PC-3 (cell line): ENCODE results near the gene ZNF789. TPM values are rescaled to one million over a fixed set of nuclear protein-coding genes. Genes with fewer than 3 reads are reported as not detected.
A peak's percentile ranks its signal among the peaks of the same experiment; 100 is the strongest.

Experiments used
- ATAC-seq: fragments of 200-7000 bp; cut with Tn5 transposase; 2 replicates; pipeline ENCODE4 v1.9.1; 2020; ENCODE audit warnings: mild to moderate bottlenecking, moderate library complexity
- BruUV-seq: library from RNA; stranded (reverse); fragments of 400-500 nt; replicated peaks from 2 replicates; lab custom pipeline; 2021; lab: Mats Ljungman, UMichigan
- CTCF ChIA-PET: fragments of 300-600 bp; sonication (Branson Sonifier 250); formaldehyde crosslinking; loops from one replicate; lab custom pipeline; 2022; ENCODE audit warnings: antibody characterized with exemption; lab: Charles Lee
- POLR2A ChIA-PET: fragments of 300-600 bp; sonication (Branson Sonifier 250); formaldehyde crosslinking; loops from one replicate; lab custom pipeline; 2022; ENCODE audit warnings: antibody characterized with exemption; ENCODE audit not compliant: unreplicated experiment; lab: Charles Lee
- DNase-seq: peaks from one replicate; pipeline ENCODE4 v3.0.0-alpha.2; 2015
- H2AFZ ChIP-seq: fragments of 300-600 bp; sonication (generic); 2 replicates; pipeline ENCODE4 v1.6.0; 2016; ENCODE audit warnings: antibody characterized with exemption, low read length
- H3F3A ChIP-seq: fragments of 300-600 bp; sonication (generic); one replicate; pipeline ENCODE4 v1.6.0; 2017; ENCODE audit warnings: antibody characterized with exemption, low read length, control low read depth, mild to moderate bottlenecking; ENCODE audit not compliant: unreplicated experiment
- H3K27ac ChIP-seq: fragments of 300-600 bp; sonication (generic); 2 replicates; pipeline ENCODE4 v1.5.1; 2016; ENCODE audit warnings: mild to moderate bottlenecking, low read length
- H3K27me3 ChIP-seq: fragments of 300-600 bp; sonication (generic); 2 replicates; pipeline ENCODE4 v1.6.1; 2016; ENCODE audit warnings: low read length, mixed read lengths
- H3K36me3 ChIP-seq: fragments of 300-600 bp; sonication (generic); 2 replicates; pipeline ENCODE4 v1.6.1; 2016; ENCODE audit warnings: low read depth, mixed run types, low read length, mixed read lengths
- H3K4me1 ChIP-seq: fragments of 300-600 bp; sonication (generic); 2 replicates; pipeline ENCODE4 v1.5.1; 2016; ENCODE audit warnings: low read length; ENCODE audit not compliant: insufficient read depth
- H3K4me2 ChIP-seq: fragments of 300-600 bp; sonication (generic); 2 replicates; pipeline ENCODE4 v1.6.0; 2016; ENCODE audit warnings: low read length
- H3K4me3 ChIP-seq: fragments of 300-600 bp; sonication (generic); 2 replicates; pipeline ENCODE4 v1.5.1; 2016; ENCODE audit warnings: mild to moderate bottlenecking, low read length, mixed read lengths
- H3K79me2 ChIP-seq: fragments of 300-600 bp; sonication (generic); 2 replicates; pipeline ENCODE4 v1.6.1; 2017; ENCODE audit warnings: low read length, mixed read lengths
- H3K9ac ChIP-seq: fragments of 300-600 bp; sonication (generic); 2 replicates; pipeline ENCODE4 v1.6.0; 2016; ENCODE audit warnings: mild to moderate bottlenecking, low read length
- H3K9me2 ChIP-seq: fragments of 300-600 bp; sonication (generic); replicated peaks from 2 replicates; pipeline ENCODE4 v1.6.1; 2016; ENCODE audit warnings: mixed run types, low read length, mixed read lengths
- H3K9me3 ChIP-seq: fragments of 300-600 bp; sonication (generic); 2 replicates; pipeline ENCODE4 v1.6.1; 2016; ENCODE audit warnings: low read length, mixed read lengths
- H4K20me1 ChIP-seq: fragments of 300-600 bp; sonication (generic); 2 replicates; pipeline ENCODE4 v1.6.1; 2016; ENCODE audit warnings: low read length, mixed read lengths
- EZH2 ChIP-seq: fragments of 300-600 bp; sonication (generic); IDR thresholded peaks from one replicate; pipeline ENCODE4 v1.6.1; 2017; ENCODE audit warnings: antibody characterized with exemption, mild to moderate bottlenecking, low read length; ENCODE audit not compliant: unreplicated experiment
- EZH2phosphoT487 ChIP-seq: fragments of 300-600 bp; sonication (generic); IDR thresholded peaks from 2 replicates; pipeline ENCODE4 v1.6.1; 2018; ENCODE audit warnings: mild to moderate bottlenecking, antibody characterized with exemption, low read length, borderline replicate concordance
- intact Hi-C: fragments of 100-400 bp; cut with micrococcal nuclease; formaldehyde crosslinking; loops from 2 replicates; pipeline ENCODE4 v1.9.0; 2023
- total RNA-seq: library from RNA; depleted of rRNA; stranded (reverse); fragments of >200 nt; gene quantifications from 2 replicates; pipeline ENCODE4 v1.2.3, GENCODE V29; 2014
- TF ChIP-seq, protein P1 (sequence below): fragments of 300-600 bp; sonication (generic); conservative IDR thresholded peaks from 2 replicates; pipeline ENCODE4 v1.5.1; 2017; ENCODE audit warnings: antibody characterized with exemption, low read depth, mild to moderate bottlenecking, low read length

Gene ZNF789
- total RNA-seq, 1 experiment from 2014 or later, result 8.3 TPM

DNA sequence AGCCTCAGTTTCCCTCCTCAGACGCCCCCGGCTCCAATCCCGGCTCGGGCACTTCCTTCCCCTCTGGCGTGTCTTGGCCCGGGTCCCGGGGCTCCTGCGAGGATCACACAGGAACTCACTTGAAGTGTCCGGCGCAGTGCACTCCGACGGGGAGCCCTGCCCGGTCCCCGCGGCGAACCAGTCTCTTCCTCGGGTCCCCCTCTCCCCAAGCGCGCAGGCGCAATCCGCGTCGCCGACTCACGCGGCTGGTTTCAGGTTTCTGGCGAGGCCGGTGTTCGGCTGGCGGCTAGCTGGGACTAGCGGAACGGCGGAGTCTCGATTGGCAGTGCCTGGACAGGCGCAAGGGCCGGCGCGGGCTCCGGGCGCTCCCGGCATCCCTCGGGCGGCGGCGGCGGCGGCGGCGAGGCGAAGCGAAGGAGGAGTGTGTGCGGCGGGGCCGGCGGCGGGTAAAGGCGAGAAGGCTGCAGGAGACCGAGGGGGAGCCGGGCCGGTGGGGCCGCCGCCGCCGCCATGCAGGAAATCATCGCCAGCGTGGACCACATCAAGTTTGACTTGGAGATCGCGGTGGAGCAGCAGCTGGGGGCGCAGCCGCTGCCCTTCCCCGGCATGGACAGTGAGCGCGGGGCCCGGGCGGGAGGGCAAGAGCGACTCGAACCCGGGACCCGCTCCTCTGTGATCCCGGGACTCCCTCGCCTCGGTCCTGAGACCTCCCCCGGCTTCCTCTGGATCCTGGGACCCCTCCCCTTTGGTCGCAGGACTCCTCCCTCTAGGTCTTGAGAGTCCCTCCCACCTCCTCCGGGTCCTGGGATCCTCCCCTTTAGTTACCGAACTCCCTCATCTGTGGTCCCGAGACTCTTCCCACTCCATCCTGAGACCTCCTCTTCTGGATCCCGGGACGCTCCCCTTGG lies 33.9 kb upstream of the ZNF789 start, which contains the start of the genes CPSF4 and PTCD1:
Gene CPSF4, plus strand, starts transcription at position 371 of the 908 bp plus-strand sequence. Its CDS starts 140 bp downstream, at position 511.
Gene PTCD1, minus strand, starts transcription at position 226 of the 908 bp plus-strand sequence. CDS start 3,556 bp downstream, outside the sequence.
- Histone ChIP-seq H3K4me2 (peak within 1 kb of the TSS; percentile 94), H3K27ac (peak within 1 kb of the TSS; percentile 49), H4K20me1 (0 out of 2 replicates have a peak, but pooled peaks cover 6% of the 10 kb centered on the region), H3K79me2 (peaks cover 49% of the 10 kb centered on the region), H3K27me3 (no peaks in the 10 kb centered on the region), H3K4me3 (peak within 1 kb of the TSS; percentile 99), H3K9me2 (no peaks in the 10 kb centered on the region), H3K9me3 (no peaks in the 10 kb centered on the region), H3F3A (no peaks in the 10 kb centered on the region), H3K36me3 (peaks cover under 1% of the 10 kb centered on the region; the same call in 1 of the 2 replicates), H3K4me1 (peaks cover 13% of the 10 kb centered on the region), H3K9ac (peak within 1 kb of the TSS; percentile 98), H2AFZ (peak within 1 kb of the TSS; percentile 96)
- intact Hi-C loops, result loop anchor here (2.0 kb wide), 1 partner anchor 30 kb away; the partner anchor contains the start of genes BUD31 and PDAP1
- DNase-seq, result peak; percentile 94
- POLR2A ChIA-PET, result interaction anchor here (0.5 kb wide), 1 partner anchor 64 kb away, joined by 3 read pairs; no protein-coding TSS in a partner anchor
- ATAC-seq, result peak; percentile 96
- TF ChIP-seq, protein P1, sequence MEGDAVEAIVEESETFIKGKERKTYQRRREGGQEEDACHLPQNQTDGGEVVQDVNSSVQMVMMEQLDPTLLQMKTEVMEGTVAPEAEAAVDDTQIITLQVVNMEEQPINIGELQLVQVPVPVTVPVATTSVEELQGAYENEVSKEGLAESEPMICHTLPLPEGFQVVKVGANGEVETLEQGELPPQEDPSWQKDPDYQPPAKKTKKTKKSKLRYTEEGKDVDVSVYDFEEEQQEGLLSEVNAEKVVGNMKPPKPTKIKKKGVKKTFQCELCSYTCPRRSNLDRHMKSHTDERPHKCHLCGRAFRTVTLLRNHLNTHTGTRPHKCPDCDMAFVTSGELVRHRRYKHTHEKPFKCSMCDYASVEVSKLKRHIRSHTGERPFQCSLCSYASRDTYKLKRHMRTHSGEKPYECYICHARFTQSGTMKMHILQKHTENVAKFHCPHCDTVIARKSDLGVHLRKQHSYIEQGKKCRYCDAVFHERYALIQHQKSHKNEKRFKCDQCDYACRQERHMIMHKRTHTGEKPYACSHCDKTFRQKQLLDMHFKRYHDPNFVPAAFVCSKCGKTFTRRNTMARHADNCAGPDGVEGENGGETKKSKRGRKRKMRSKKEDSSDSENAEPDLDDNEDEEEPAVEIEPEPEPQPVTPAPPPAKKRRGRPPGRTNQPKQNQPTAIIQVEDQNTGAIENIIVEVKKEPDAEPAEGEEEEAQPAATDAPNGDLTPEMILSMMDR, result no peak
- TF ChIP-seq EZH2 (no peak), EZH2phosphoT487 (no peak)
- BruUV-seq, result TSS peak; percentile 51
- CTCF ChIA-PET, result interaction anchor here (0.6 kb wide), 1 partner anchor 9 kb away, joined by 5 read pairs; no protein-coding TSS in a partner anchor

DNA sequence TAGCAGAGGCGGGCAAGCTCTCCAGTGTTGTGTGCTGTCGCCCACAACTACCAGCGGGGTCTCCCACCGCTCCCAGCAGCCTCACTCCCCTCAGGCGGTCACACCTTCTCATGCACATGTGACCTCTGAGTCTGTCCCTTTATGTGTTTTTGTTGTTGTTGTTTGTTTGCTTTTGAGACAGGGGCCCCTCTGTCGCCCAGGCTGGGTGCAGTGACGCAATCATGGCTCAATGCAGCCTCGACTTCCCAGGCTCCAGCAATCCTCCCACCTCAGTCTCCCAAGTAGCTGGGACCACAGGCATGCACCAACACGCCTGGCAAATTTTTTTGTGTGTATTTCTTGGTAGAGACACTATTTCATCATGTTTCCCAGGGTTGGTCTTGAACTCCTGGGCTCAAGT lies 32.5 kb upstream of the ZNF789 start:
- Histone ChIP-seq H3K4me1 (peaks cover 13% of the 10 kb centered on the region), H3F3A (no peaks in the 10 kb centered on the region), H3K27me3 (no peaks in the 10 kb centered on the region), H4K20me1 (0 out of 2 replicates have a peak, but pooled peaks cover 6% of the 10 kb centered on the region), H3K9me3 (no peaks in the 10 kb centered on the region), H3K4me2 (peak overlapping the region; percentile 94), H3K27ac (no peak overlapping the region), H2AFZ (no peak overlapping the region), H3K9me2 (no peaks in the 10 kb centered on the region), H3K4me3 (peak overlapping the region; percentile 99), H3K79me2 (peaks cover 49% of the 10 kb centered on the region), H3K36me3 (peaks cover 9% of the 10 kb centered on the region; the same call in 1 of the 2 replicates), H3K9ac (peak overlapping the region; percentile 98; the same call in 1 of the 2 replicates)
- POLR2A ChIA-PET, result interaction anchor here (0.6 kb wide), 1 partner anchor 32 kb away, joined by 3 read pairs; the partner anchor contains the start of genes BUD31 and PDAP1
- intact Hi-C loops, result no loop called here
- DNase-seq, result no peak
- BruUV-seq, result no TSS peak
- no peak for ATAC-seq
- TF ChIP-seq EZH2phosphoT487 (no peak), EZH2 (no peak)
- TF ChIP-seq, protein P1, result no peak
- CTCF ChIA-PET, result no interaction called here
